IMR-90 (cell line): ENCODE data around the gene SLC38A8. TPM values are rescaled to one million over a fixed set of nuclear protein-coding genes. Genes with fewer than 3 reads are reported as not detected.

Source experiments
- ATAC-seq: fragments of 200-7000 bp; cut with Tn5 transposase; 2 replicates; pipeline ENCODE4 v1.9.1; 2020; ENCODE audit warnings: low read depth, mild to moderate bottlenecking, moderate library complexity
- BruUV-seq: library from RNA; stranded (reverse); fragments of 400-500 nt; replicated peaks from 2 replicates; lab custom pipeline; 2021; lab: Mats Ljungman, UMichigan
- CTCF ChIA-PET: fragments of 300-600 bp; formaldehyde crosslinking; extraction: SDS; loops from one replicate; lab custom pipeline; 2021; ENCODE audit warnings: antibody characterized with exemption; lab: Yijun Ruan, JAX
- POLR2A ChIA-PET: fragments of 300-600 bp; sonication (Branson Sonifier 250); formaldehyde crosslinking; loops from one replicate; lab custom pipeline; 2022; ENCODE audit warnings: antibody characterized with exemption; ENCODE audit not compliant: unreplicated experiment; lab: Charles Lee
- DNase-seq: peaks from one replicate; pipeline ENCODE4 v3.0.0; 2013
- H2AFZ ChIP-seq: replicated peaks from 2 replicates; pipeline ENCODE3; 2013; ENCODE audit warnings: low read length, mild to moderate bottlenecking; ENCODE audit not compliant: poor library complexity
- H2AK5ac ChIP-seq: 2 replicates; pipeline ENCODE4 v1.6.1; 2013; ENCODE audit warnings: low read depth, low read length, inconsistent platforms
- H2AK9ac ChIP-seq: replicated peaks from 2 replicates; pipeline ENCODE3; 2013; ENCODE audit warnings: mild to moderate bottlenecking, low read depth, low read length, moderate library complexity; ENCODE audit not compliant: poor library complexity
- H2BK120ac ChIP-seq: 2 replicates; pipeline ENCODE4 v1.6.1; 2013; ENCODE audit warnings: low read depth, low read length, inconsistent platforms
- H2BK15ac ChIP-seq: 3 replicates; pipeline ENCODE4 v1.6.1; 2013; ENCODE audit warnings: low read depth, low read length, inconsistent platforms
- H2BK20ac ChIP-seq: 2 replicates; pipeline ENCODE4 v1.6.1; 2013; ENCODE audit warnings: low read depth, mild to moderate bottlenecking, inconsistent platforms, low read length, moderate library complexity
- H2BK5ac ChIP-seq: 2 replicates; pipeline ENCODE4 v1.6.1; 2013; ENCODE audit warnings: mild to moderate bottlenecking, low read depth, low read length, inconsistent platforms; ENCODE audit not compliant: poor library complexity, severe bottlenecking
- H3K14ac ChIP-seq: replicated peaks from 2 replicates; pipeline ENCODE4 v1.6.1; 2013; ENCODE audit warnings: low read depth, low read length, inconsistent platforms
- H3K18ac ChIP-seq: 2 replicates; pipeline ENCODE4 v1.6.1; 2013; ENCODE audit warnings: low read depth, low read length, control low read depth
- H3K23ac ChIP-seq: 2 replicates; pipeline ENCODE4 v1.6.1; 2013; ENCODE audit warnings: low read depth, low read length, inconsistent platforms
- H3K27ac ChIP-seq: 2 replicates; pipeline ENCODE4 v1.5.1; 2013; ENCODE audit warnings: mild to moderate bottlenecking, control low read depth, low read length; ENCODE audit not compliant: insufficient read depth
- H3K27me3 ChIP-seq: 2 replicates; pipeline ENCODE4 v1.6.1; 2013; ENCODE audit warnings: low read length; ENCODE audit not compliant: control insufficient read depth, insufficient read depth
- H3K36me3 ChIP-seq: 2 replicates; pipeline ENCODE4 v1.6.1; 2013; ENCODE audit warnings: low read length, mixed read lengths; ENCODE audit not compliant: control insufficient read depth, insufficient read depth
- H3K4ac ChIP-seq: 2 replicates; pipeline ENCODE4 v1.6.1; 2013; ENCODE audit warnings: low read depth, low read length, inconsistent platforms
- H3K4me1 ChIP-seq: 2 replicates; pipeline ENCODE4 v1.6.1; 2013; ENCODE audit warnings: low read length, mixed read lengths; ENCODE audit not compliant: control insufficient read depth, insufficient read depth
- H3K4me2 ChIP-seq: 2 replicates; pipeline ENCODE4 v1.6.1; 2013; ENCODE audit warnings: low read depth, mild to moderate bottlenecking, control low read depth, low read length, moderate library complexity
- H3K4me3 ChIP-seq: 2 replicates; pipeline ENCODE4 v1.5.1; 2013; ENCODE audit warnings: low read depth, mild to moderate bottlenecking, control low read depth, low read length, moderate library complexity; ENCODE audit not compliant: insufficient read depth
- H3K56ac ChIP-seq: 2 replicates; pipeline ENCODE4 v1.6.1; 2013; ENCODE audit warnings: low read length, inconsistent platforms; ENCODE audit not compliant: insufficient read depth; ENCODE audit errors: extremely low read depth
- H3K79me1 ChIP-seq, 2 experiments: 2 replicates each; pipeline ENCODE4 v1.6.1; 2013; ENCODE audit warnings: low read length in 2 of 2, inconsistent platforms in 1 of 2, low read depth in 1 of 2
- H3K9ac ChIP-seq: 2 replicates; pipeline ENCODE4 v1.6.1; 2013; ENCODE audit warnings: low read depth, low read length, control low read depth
- H3K9me1 ChIP-seq: 2 replicates; pipeline ENCODE4 v1.6.1; 2013; ENCODE audit warnings: low read length, inconsistent platforms; ENCODE audit not compliant: insufficient read depth
- H3K9me3 ChIP-seq: 2 replicates; pipeline ENCODE4 v1.6.1; 2013; ENCODE audit warnings: low read length; ENCODE audit not compliant: control insufficient read depth, insufficient read depth
- H4K20me1 ChIP-seq: 2 replicates; pipeline ENCODE4 v1.6.1; 2013; ENCODE audit warnings: low read length, inconsistent platforms; ENCODE audit not compliant: insufficient read depth
- H4K5ac ChIP-seq: 2 replicates; pipeline ENCODE4 v1.6.1; 2013; ENCODE audit warnings: mild to moderate bottlenecking, low read depth, low read length, control low read depth
- H4K8ac ChIP-seq, 2 experiments: 2 replicates each; pipeline ENCODE4 v1.6.1; 2013; ENCODE audit warnings: low read depth in 2 of 2, low read length in 2 of 2, control low read depth in 1 of 2, inconsistent platforms in 1 of 2
- H4K91ac ChIP-seq: 2 replicates; pipeline ENCODE4 v1.6.1; 2013; ENCODE audit warnings: low read depth, low read length, inconsistent platforms; ENCODE audit not compliant: insufficient read depth
- BHLHE40 ChIP-seq: fragments of 150-350 bp; IDR thresholded peaks from 2 replicates; pipeline ENCODE4 v1.6.1; 2016; ENCODE audit warnings: mild to moderate bottlenecking, low read depth, low read length
- CEBPB ChIP-seq: IDR thresholded peaks from 2 replicates; pipeline ENCODE4 v1.6.1; 2012; ENCODE audit warnings: low read depth, low read length, improper control_type of control experiment
- CHD1 ChIP-seq: IDR thresholded peaks from 2 replicates; pipeline ENCODE4 v1.6.1; 2012; ENCODE audit warnings: low read depth, low read length, improper control_type of control experiment
- ELK1 ChIP-seq: fragments of 150-350 bp; IDR thresholded peaks from 2 replicates; pipeline ENCODE4 v1.6.1; 2016; ENCODE audit warnings: low read depth, mild to moderate bottlenecking, low read length, moderate library complexity, borderline replicate concordance
- MAZ ChIP-seq: IDR thresholded peaks from 2 replicates; pipeline ENCODE4 v1.6.1; 2012; ENCODE audit warnings: low read depth, mild to moderate bottlenecking, low read length, improper control_type of control experiment, moderate library complexity, borderline replicate concordance
- MXI1 ChIP-seq: IDR thresholded peaks from 2 replicates; pipeline ENCODE4 v1.6.1; 2012; ENCODE audit warnings: low read depth, mild to moderate bottlenecking, low read length, moderate library complexity, borderline replicate concordance
- NFE2L2 ChIP-seq: fragments of 150-350 bp; IDR thresholded peaks from 2 replicates; pipeline ENCODE4 v1.6.1; 2016; ENCODE audit warnings: low read depth, mild to moderate bottlenecking, low read length
- POLR2A ChIP-seq: IDR thresholded peaks from 2 replicates; pipeline ENCODE4 v1.6.1; 2012; ENCODE audit warnings: mild to moderate bottlenecking, low read depth, low read length
- RAD21 ChIP-seq: IDR thresholded peaks from 2 replicates; pipeline ENCODE4 v1.6.1; 2012; ENCODE audit warnings: low read length, improper control_type of control experiment
- RCOR1 ChIP-seq: IDR thresholded peaks from 2 replicates; pipeline ENCODE4 v1.6.1; 2012; ENCODE audit warnings: mild to moderate bottlenecking, low read length, improper control_type of control experiment; ENCODE audit not compliant: insufficient replicate concordance
- RFX5 ChIP-seq: IDR thresholded peaks from 2 replicates; pipeline ENCODE4 v1.8.0; 2012; ENCODE audit warnings: low read depth, mild to moderate bottlenecking, low read length, moderate library complexity
- SMC3 ChIP-seq: fragments of 150-350 bp; IDR thresholded peaks from 2 replicates; pipeline ENCODE4 v1.6.1; 2016; ENCODE audit warnings: low read depth, mild to moderate bottlenecking, antibody characterized with exemption, low read length, moderate library complexity
- WGBS, 2 experiments: methylation state at CpG; one replicate each; pipeline versions ENCODE4 v1.1.5 to v1.1.7; 2013; ENCODE audit warnings: missing lambda C conversion rate in 2 of 2; ENCODE audit not compliant: insufficient read length in 1 of 2; ENCODE audit errors: extremely low coverage in 2 of 2; 5-methylcytosine and 5-hydroxymethylcytosine counted together
- dilution Hi-C: fragments of 300-500 bp; cut with HindIII; formaldehyde crosslinking; loops from one replicate; pipeline ENCODE4 v1.14.3; 2018; ENCODE audit warnings: low sequenced_read_pairs; ENCODE audit not compliant: unreplicated experiment
- in situ Hi-C: fragments of 300-500 bp; cut with MboI; formaldehyde crosslinking; loops from 3 replicates; pipeline ENCODE4 v1.14.3; 2019; ENCODE audit warnings: low sequenced_read_pairs, inconsistent platforms, mixed read lengths
- intact Hi-C: fragments of 100-400 bp; cut with micrococcal nuclease; formaldehyde crosslinking; loops from 2 replicates; pipeline ENCODE4 v1.10.0; 2022
- polyA plus RNA-seq, 3 experiments: library from polyadenylated mRNA; depleted of rRNA; stranded (reverse); fragments of >200 nt; gene quantifications; 2 replicates each; pipeline ENCODE4 v1.2.3, GENCODE V29; 2012; ENCODE audit warnings: low replicate concordance in 1 of 3
- total RNA-seq: library from RNA; depleted of rRNA; stranded (reverse); fragments of >200 nt; gene quantifications from 2 replicates; pipeline ENCODE4 v1.2.3, GENCODE V29; 2012
- TF ChIP-seq, protein P1 (sequence below): fragments of 150-350 bp; IDR thresholded peaks from 2 replicates; pipeline ENCODE4 v1.6.1; 2017; ENCODE audit warnings: mild to moderate bottlenecking, antibody characterized with exemption, low read length, low read depth
- TF ChIP-seq, protein P2 (sequence below): conservative IDR thresholded peaks from 2 replicates; pipeline ENCODE4 v1.5.1; 2012; ENCODE audit warnings: mild to moderate bottlenecking, low read depth, low read length, improper control_type of control experiment

SLC38A8 gene
- total and polyA plus RNA-seq, 2 of the 4 experiments (the other 2 are of a cell fraction), result not detected

DNA sequence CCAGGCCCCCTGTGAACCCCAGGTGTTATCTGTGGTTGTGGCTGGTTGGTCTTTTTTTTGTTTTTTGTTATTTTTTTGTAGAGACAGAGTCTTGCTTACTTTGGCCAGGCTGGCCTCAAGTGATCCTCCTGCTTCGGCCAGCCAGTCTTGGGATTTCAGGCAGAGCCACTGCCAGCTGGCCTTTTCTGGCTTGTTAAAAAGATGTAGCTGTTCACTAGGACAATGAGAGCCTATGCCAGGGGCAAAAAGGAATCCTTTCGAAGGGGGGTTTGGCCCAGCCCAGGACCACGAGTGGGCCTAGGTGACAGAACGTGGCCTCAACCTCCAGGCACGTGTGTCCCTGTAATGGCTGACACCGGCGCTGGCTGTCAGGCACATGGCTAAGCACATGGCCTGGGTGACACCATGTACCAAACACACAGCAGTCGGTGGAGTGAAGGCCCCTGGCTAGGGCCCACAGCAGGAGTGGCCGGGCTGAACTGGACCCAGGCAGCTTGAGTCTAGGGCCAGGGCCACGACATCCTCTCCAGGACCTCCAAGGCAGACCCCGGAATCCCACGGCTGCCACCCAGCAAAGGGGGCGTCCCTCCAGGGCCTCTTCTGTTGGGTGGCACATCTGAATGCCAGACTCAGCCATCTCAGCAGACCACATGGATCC lies 6.9 kb upstream of the SLC38A8 start:
- no peaks in the 10 kb centered on the region; the same call in 1 of the 2 replicates for H3K27me3 ChIP-seq

More for the DNA sequence above, 6.9 kb upstream of the SLC38A8 start:
- TF ChIP-seq, protein P1, sequence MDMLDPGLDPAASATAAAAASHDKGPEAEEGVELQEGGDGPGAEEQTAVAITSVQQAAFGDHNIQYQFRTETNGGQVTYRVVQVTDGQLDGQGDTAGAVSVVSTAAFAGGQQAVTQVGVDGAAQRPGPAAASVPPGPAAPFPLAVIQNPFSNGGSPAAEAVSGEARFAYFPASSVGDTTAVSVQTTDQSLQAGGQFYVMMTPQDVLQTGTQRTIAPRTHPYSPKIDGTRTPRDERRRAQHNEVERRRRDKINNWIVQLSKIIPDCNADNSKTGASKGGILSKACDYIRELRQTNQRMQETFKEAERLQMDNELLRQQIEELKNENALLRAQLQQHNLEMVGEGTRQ, result no peak
- TF ChIP-seq RAD21, result no peak
- TF ChIP-seq, protein P2, sequence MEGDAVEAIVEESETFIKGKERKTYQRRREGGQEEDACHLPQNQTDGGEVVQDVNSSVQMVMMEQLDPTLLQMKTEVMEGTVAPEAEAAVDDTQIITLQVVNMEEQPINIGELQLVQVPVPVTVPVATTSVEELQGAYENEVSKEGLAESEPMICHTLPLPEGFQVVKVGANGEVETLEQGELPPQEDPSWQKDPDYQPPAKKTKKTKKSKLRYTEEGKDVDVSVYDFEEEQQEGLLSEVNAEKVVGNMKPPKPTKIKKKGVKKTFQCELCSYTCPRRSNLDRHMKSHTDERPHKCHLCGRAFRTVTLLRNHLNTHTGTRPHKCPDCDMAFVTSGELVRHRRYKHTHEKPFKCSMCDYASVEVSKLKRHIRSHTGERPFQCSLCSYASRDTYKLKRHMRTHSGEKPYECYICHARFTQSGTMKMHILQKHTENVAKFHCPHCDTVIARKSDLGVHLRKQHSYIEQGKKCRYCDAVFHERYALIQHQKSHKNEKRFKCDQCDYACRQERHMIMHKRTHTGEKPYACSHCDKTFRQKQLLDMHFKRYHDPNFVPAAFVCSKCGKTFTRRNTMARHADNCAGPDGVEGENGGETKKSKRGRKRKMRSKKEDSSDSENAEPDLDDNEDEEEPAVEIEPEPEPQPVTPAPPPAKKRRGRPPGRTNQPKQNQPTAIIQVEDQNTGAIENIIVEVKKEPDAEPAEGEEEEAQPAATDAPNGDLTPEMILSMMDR, result no peak
- no peak for TF ChIP-seq MAZ
- TF ChIP-seq CEBPB, result no peak
- no peak for TF ChIP-seq RFX5
- TF ChIP-seq CHD1, result no peak
- no peak for TF ChIP-seq NFE2L2
- TF ChIP-seq BHLHE40, result no peak
- no peak for TF ChIP-seq MXI1
- no peak for TF ChIP-seq RCOR1
- no peak for TF ChIP-seq POLR2A
- no peak for TF ChIP-seq ELK1
- TF ChIP-seq SMC3, result no peak
- Histone ChIP-seq H3K9me3 (no peaks in the 10 kb centered on the region), H3K4ac (no peak overlapping the region), H2AFZ (no peak overlapping the region), H4K91ac (no peak overlapping the region), H2BK20ac (no peak overlapping the region), H3K4me3 (no peak overlapping the region), H2AK9ac (no peak overlapping the region), H4K5ac (no peak overlapping the region), H3K9me1 (no peaks in the 10 kb centered on the region), H2BK5ac (no peak overlapping the region), H3K36me3 (peaks cover 25% of the 10 kb centered on the region), H3K4me2 (no peak overlapping the region), H3K18ac (no peak overlapping the region), H4K8ac (no peak overlapping the region), H3K9ac (no peak overlapping the region), H3K56ac (no peak overlapping the region), H2BK120ac (no peak overlapping the region), H2AK5ac (no peak overlapping the region), H3K79me1 (no peaks in the 10 kb centered on the region; a peak in 1 of 4 replicates), H4K20me1 (0 out of 2 replicates have a peak, but pooled peaks cover 3% of the 10 kb centered on the region), H2BK15ac (no peak overlapping the region), H3K4me1 (no peaks in the 10 kb centered on the region), H3K23ac (no peak overlapping the region), H3K14ac (no peak overlapping the region), H3K27ac (no peak overlapping the region)
- 89% methylated on average over 9 of the region's 13 CpGs; no CpG with 5 or more reads in 1 of the 2 experiments for WGBS, 2 experiments
- no TSS peak for BruUV-seq
- in situ Hi-C loops (no loop called here), dilution Hi-C loops (no loop called here), intact Hi-C loops (no loop called here)
- no peak for DNase-seq
- ATAC-seq, result no peak
- CTCF ChIA-PET, result no interaction called here
- POLR2A ChIA-PET, result no interaction called here
